ENCODE data around the gene COL13A1.

The COL13A1 gene

DNA sequence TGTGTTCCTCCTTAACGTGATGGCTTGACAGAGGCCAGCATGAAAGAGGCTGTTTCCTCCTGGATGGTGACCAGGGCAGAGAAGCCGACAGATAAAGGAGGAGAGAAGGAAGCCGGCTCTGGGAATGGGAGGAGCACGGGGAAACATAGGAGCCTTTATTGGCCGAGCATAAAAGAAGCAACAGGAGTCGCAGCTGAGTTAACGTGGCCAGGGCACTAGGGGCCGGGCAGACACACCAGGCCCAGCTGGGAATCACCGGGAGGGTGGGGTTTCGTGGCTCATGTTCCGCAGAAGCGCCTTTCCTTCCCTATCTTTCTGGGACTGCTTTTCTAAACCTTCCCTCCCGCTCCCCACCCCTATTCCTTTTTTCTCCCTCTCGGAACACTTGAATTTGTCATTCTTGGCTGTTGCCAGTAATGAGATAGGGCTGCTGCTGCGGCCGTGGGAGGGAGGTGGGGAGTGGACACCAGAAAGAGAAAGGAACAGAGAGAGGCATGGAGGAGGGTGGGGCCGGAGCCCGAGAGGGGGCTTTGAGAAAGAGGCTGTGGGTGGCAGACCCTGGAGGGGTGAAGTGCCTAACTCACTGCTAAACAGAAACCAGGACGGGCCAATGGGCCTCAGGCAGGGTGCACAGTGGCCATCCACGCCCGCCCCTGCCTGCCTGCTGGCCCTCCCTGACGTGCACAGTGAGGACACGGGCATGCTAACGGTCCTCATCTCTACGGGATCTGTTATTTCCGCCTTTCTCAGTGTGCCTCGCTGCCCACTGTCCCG, 65.2 kb downstream of the COL13A1 start:
- peak; percentile 20 for DNase-seq (ENCODE audit: low spot score)

- no peak for DNase-seq (ENCODE audit: low spot score)
Observed at GRCh38 chr10:69867699-69868558, 66.2 kb downstream of the COL13A1 start.

DNA sequence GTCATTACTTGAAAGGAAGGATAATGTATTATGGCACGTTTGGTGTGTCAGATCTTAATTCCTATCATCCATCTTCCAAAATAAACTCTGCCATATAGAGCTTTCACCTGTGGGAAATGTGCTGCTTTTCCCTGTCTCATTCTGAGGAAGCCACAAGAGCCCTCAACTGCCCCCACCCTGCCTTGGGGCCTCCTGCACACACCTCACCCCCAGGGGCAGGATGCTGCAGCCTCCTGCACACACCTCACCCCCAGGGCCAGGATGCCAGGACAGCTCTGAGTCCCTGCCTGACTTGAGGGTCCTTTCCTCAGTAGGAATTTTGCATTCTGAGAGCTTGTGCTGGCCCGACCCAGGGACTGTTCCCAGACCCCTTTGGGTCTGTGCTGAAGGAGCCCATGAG, 67.1 kb downstream of the COL13A1 start:
- no peak for DNase-seq (ENCODE audit: low spot score)

- peak; percentile 93 for DNase-seq (ENCODE audit: low spot score)
Observed at GRCh38 chr10:69869291-69869961, 67.7 kb downstream of the COL13A1 start.

- DNase-seq (ENCODE audit: low spot score) = no peak
Observed at GRCh38 chr10:69870591-69870990, 68.9 kb downstream of the COL13A1 start.

- DNase-seq (ENCODE audit: low spot score) = no peak
Observed at GRCh38 chr10:69871074-69871473, 69.4 kb downstream of the COL13A1 start.

- DNase-seq (ENCODE audit: low spot score) = no peak
Observed at GRCh38 chr10:69872323-69872722, 70.6 kb downstream of the COL13A1 start.

DNA sequence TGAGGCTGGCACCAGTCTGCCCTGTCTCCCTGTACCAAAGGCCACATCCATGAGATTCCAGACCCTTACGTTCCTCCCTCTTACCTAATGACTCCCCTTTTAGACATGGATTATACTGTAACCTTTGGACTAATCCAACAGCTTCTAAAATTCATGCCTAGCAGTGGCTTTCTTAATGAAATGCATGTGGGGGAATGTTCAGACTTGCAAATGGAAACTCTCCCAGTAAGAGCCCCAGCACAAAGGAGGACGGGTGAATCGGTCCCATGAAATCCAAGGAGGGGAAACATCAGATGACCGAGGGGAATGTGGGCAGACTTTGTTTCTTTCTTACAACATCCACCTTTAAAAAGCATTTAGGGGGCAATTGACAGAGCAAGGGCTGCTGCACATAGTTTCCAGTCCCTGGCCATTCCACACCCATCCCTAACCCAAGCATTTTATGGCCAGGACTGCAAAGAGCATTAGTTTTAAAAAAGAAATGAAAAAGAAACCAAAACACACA, 71.5 kb downstream of the COL13A1 start:
- DNase-seq (ENCODE audit: low spot score) = no peak

DNA sequence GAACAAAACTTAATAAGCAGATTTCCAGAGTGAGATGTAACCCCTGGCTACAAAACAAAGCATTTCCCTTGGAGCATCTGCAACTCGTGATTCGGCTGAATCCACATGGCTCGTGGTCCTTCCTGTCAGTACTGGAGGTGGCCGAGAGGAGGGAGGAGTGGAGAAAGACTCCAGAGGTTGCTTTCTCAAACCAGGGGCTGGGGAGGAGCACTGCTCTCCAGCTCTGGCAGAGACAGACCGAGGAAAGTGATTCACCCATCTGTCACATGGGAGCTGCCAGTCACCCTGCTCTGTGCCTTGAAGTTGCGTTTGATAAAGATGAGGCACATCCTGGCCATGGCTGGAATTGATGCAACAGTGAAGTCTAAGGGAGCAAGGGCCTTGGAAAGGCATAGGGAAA, 72.7 kb downstream of the COL13A1 start:
- no peak for DNase-seq (ENCODE audit: low spot score)

DNA sequence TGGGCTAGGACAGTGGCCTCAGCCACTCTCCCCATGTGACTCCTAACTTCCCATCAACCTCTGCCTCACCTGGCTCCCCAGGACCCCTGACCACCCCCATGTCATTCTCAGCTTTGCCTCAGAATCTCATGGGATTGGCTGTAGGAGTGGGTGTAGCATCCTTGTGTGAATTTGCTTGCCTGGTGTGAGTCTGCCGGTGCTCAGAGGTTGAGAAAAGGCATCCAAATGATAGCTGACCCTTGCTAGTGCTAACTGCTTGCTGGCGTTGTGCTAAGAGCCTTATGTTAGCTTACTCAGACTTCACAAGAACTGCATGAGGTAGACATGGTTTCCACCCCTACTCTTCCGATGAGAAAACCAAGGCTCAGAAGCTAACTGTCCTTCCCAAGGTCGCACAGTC, 74.2 kb downstream of the COL13A1 start:
- no peak for DNase-seq (ENCODE audit: low spot score)

- no peak for DNase-seq (ENCODE audit: low spot score)
Observed at GRCh38 chr10:69876286-69876685, 74.6 kb downstream of the COL13A1 start.

GRCh38 chr10:69876931-69877330, 75.2 kb downstream of the COL13A1 start:
- peak; percentile 44 for DNase-seq (ENCODE audit: low spot score)

- DNase-seq (ENCODE audit: low spot score) = no peak
Observed at GRCh38 chr10:69878038-69878437, 76.3 kb downstream of the COL13A1 start.

DNA sequence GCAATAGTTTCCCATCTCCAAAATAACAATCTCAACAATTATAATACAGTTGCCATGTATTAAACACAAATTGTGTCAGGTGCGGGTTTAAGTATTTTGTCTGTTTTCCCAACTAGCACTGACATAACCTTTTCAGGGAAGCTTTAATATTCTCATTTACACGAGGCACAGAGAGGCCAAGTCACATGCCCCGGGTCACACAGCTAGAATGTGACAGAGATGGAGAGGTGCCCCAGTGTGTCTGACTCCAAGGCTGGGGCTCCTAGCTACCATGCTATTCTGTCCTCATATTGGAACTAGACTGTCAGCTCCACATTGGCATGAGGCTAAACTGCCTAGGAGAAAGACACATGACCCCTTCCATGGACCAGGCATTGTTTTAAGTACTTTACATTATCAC, 77.2 kb downstream of the COL13A1 start:
- DNase-seq (ENCODE audit: low spot score) = no peak

GRCh38 chr10:69879634-69880257, 78.0 kb downstream of the COL13A1 start:
- no peak for DNase-seq (ENCODE audit: low spot score)

GRCh38 chr10:69880301-69881081, 78.8 kb downstream of the COL13A1 start:
- no peak for DNase-seq (ENCODE audit: low spot score)

GRCh38 chr10:69881202-69881601, 79.5 kb downstream of the COL13A1 start:
- DNase-seq (ENCODE audit: low spot score) = no peak

- DNase-seq (ENCODE audit: low spot score) = peak; percentile 59
Observed at GRCh38 chr10:69883310-69884023, 81.8 kb downstream of the COL13A1 start.

DNA sequence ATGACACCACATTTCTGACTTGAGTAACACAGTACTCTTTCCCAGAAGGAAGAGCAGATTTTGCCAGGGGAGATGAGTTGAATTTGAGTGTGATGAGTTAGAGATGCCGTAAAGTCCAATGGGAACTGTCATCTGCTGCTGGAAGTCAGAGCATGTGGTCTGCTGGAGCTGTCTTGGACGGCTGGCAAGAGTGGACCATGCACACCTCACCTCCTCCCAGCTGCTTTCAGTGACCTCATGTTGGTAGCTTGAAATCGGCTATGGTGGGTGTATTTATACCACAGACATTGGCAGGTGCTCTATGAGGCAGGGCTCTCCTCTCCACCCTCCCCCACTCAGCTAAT, 82.3 kb downstream of the COL13A1 start:
- DNase-seq (ENCODE audit: low spot score) = no peak

DNA sequence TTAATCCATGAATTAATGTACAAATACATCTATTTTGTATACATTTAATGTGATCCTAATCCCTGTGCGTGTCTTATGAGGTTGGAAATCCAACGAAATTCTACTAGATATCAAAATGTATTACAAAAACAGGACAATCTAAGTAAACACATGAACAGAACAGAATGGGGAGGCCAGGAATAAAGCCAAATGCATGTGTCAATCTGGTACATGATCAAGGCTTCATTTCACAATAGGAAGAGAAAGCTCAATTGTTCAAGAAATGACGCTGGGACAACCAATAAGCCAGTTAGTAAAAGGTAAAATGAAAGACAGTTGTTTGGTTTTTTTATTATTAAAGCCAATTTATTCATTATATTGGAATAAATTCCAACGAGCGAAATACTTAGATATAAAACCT, 83.0 kb downstream of the COL13A1 start:
- DNase-seq (ENCODE audit: low spot score) = peak; percentile 42

Data from cerebellar cortex (tissue), 1 donor.